Fibroblast of skin of right biceps (primary cell): ENCODE measurements around the gene FNIP2.
"Not testable (repeated sequence)": the region's sequence is repeated elsewhere in the genome, so short reads cannot be mapped to it uniquely, and the experiment has no call there.

Experiments used
- DNase-seq: peaks from one replicate; pipeline ENCODE4 v3.0.0-alpha.2; 2013

The FNIP2 gene

DNA sequence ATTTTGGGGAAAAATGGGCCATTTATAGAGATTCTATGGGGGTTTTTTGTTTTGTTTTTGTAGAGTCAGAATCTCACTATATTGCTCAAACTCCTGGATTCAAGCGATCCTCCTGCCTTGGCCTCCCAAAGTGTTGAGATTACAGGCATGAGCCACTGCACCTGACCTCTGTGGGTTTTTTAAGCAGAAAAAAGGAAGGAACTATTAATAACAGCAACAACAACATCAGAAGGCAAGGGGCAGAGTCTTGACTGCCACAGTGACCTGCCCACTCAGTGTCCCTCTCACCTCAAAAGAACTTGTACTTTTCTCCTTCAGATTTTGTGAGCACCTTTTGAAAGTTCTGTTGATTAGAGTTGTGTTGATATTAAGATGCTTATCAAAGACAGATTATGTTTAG is 48.1 kb downstream of the FNIP2 start:
- DNase-seq: no peak

DNA sequence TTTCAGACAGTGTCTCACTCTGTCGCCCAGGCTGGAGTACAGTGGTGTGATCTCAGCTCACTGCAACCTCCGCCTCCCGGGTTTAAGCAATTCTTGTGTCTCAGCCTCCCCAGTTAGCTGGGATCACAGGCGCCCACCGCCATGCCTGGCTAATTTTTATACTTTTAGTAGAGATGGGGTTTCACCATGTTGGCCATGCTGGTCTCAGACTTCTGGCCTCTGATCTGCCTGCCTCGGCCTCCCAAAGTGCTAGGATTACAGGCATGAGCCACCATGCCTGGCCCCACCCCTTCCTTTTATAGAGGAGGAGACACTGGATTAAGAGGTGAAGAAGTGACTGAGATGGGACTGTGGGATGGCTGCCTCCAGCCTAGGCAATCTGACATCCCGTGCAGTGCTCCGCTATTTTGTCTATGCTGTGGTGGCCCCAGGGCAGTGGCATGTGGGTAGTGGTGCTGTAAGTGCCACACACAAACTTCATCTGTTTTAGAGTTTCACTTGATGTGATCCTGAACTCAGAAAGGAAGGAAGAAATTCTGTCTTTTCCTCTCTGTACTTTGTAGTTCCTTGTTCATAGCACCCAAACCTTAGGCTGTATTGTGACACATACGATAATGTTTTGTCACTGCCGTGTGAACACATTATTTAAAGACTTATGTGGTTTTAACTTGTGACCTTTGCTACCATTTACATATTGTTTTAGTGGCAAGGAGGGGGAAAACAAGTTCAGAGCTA is 48.9 kb downstream of the FNIP2 start:
- DNase-seq: peak; percentile 12

DNA sequence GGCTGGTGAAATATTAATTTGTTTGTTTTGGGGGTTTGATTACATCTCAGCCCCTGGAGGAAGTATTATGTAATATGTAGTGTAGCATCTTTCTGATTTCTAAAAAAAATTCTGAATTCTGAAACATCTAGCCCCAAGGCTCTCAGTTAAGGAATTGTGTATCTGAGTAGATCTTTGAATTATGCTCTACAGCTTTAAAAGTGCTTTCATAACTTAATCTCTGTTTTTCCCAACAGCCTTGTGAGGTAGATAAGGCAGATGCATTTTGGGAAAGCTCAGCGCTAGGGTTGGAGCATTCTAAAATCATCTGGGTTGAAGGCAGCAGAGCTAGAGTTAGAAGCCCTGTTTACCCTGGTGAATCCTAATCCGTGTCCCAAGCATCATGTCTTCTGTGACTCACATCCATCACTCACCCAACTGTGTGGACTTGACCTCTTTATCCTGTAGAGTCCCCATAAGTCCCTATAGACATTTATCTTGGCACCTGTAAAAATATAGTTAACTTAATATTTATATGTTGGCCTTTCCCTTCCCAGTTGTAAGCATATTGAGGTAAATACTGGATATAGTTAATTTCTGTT is 49.8 kb downstream of the FNIP2 start:
- no peak for DNase-seq

DNA sequence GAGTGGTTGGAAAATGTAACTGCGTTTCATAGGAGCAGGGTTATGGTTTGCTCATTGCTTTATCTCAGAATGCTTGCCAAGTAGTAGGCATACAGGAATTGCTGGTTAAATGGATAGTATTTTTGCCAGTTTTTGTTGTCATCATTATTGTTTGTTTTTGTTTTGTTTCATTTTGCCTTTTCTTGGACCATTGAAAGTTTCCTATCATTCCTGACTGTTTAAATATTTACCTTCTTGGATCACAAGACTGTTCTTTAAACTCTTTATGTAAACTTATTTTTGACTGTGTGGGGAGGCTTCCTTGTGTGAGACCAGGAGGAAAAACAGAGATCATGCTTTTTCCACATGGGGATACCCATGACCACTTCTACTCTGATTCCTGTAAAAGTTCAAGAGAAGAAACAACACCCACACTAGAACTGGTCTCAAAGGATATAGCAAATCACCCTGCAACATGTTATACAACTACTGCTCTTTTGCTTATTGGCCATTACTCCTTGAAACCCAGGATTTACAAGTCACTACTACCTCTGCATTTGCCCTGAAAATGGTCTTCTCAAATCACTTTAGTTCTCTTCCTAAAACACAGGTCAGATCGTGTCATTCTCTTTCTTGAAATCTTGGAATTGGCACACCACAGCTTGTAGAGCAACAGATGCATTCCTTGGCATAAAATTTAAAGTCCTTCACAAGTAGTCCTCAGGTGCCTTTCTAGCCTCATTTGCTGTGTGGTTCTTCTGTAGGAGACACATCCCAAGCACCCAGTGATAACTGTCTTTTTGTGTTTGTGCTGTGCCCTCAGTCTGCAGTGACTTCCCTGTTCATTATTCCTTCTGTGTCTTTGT is 51.3 kb downstream of the FNIP2 start:
- DNase-seq: no peak

DNA sequence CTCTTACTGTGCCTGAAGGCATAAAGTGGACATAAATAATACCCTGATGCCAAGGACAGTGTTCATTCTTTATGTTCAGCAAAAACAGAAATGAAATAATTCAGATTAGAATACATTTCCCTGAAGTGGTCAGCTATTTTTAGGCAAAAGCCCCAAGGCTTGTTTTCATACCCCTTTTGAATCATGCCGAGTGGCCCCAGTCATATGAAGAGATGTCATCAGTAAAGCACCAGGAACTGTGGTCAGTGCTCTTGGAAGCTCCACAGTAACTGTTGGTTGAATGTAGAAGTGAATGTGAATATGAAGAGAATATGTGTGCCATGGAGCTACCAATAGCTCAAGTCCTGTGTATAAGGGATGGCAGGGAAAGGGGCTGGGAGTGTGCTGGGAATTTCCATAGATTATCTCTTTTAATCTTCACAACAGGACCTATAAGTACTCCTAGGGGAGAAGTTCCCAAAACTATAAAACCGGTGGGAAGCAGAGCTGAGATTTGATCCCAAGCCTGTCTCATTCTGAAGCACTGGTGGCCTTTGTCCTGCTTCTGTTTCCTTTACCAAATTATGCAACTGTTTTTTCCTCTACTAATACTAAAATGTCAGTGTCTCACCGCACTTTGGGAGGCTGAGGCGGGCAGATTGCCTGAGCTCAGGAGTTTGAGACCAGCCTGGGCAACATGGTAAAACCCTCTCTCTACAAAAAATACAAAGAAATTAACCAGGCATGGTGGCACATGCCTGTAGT is 52.6 kb downstream of the FNIP2 start:
- peak; percentile 26 for DNase-seq

DNA sequence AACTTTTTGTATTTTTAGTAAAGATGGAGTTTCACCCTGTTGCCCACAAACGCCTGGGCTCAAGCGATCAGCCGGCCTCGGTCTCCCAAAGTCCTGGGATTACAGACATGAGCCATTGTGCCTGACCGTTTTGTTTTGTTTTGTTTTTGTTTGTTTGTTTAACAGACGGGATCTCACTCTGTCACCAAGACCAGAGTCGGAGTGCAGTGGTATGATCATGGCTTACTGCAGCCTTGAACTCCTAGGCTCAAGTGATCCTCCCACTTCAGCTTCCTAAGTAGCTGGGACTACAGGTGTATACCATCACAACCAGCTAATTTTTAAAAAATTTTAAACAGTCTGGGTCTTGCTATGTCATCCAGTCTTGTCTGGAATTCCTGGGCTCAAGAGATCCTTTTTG is 53.5 kb downstream of the FNIP2 start:
- no peak for DNase-seq

DNA sequence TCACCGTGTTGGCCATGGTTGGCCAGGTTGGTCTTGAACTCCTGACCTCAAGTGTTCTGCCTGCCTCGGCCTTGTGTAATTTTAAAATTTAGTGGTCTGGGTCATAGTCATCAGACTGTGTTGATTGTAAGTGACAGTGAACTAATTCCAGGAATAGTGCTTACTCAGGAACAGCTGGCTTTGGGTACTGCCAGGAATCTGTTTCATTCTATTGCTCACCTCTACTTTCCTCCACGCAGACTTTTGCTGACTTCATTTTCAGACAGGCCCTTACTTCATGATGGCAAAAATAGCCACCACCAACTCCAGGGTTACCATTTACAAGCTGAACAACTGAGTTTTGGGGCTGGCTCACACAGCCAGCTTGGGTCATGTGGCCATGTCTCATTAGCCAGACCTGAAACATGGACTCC is 54.6 kb downstream of the FNIP2 start:
- DNase-seq: peak; percentile 22

DNA sequence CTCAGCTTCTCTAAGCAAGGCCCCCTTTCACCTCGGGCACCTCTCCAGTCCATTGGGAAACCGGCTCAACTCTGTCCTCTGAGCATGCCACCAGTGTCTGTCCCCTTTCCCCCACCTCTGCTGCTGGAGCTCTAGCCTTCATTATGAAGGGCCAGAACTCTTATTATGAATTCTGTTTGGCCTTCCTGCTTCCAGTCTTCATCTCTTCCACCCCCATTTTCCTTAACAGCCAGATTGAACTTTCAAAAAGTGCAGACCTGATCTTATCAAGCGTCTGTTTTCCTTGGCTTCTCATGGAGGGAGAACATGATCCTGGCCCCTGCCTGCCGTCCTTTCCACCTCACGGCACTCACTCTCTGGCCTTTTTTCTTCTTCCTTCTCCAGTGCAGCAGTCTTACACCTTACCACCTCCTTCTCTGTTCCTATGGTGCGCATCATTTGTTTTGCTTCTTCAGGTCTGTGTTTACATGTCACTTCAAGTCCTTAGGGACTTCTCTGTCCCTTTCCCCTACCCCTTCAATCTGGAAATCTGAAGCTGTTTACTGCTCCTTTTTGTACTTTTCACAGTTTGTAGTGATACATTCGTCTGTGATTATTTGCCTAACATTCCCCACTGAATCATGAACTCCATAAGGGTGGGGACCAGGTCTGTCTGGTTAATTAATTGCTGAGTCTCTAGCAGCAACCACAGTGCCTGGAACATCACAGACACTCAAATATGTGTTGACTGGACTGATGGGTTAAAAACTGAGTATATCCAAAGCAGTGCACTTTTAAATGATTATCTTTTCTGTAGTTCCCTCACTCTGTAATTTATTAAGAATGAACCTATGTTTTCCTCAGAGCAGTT is 55.8 kb downstream of the FNIP2 start:
- peak; percentile 50 for DNase-seq

DNA sequence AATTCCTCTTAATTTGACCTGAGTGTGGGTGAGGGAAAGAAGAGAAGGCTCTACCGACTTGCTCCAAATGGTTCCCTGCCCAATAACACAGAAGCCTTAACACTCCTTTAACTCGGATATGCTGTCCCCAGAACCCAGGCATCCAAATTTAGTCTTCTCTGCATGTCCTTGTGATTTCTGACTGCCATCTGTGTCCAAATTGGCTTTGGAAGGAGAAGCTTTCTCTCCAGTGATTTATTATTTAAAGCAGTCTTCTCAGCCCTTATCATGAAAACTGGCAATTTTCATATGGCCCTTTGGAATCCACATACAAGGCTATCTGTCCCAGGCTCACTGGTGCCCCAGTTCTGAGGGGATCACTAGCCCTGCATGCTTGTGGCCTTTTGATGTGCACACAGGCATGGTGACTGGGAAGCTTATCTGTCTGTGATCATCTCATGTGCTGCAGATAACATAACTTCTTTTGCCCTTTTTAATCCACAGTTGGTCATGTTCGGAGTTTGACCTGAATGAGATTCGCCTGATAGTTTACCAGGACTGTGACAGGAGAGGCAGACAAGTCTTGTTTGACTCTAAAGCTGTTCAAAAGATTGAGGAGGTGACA is 56.7 kb downstream of the FNIP2 start:
- no peak for DNase-seq

DNA sequence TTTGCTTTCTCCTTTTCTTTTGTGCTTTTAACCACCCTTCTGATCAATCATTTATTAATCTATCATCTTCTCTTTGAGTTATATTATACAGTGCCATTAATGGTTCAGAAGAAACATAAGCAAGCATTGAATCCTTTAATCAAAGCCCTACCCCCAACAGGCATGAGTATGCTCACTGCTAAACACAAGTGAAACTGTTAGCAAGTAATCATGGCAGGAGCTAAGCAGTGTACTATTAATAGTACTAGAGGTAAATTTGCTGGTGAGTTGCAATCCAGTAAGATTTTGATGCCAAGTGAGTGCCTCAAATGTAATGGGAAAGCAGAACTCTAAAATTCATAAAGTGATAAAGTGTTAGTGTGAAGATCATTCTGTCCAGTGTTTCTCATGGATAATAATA is 57.2 kb downstream of the FNIP2 start:
- no peak for DNase-seq

DNA sequence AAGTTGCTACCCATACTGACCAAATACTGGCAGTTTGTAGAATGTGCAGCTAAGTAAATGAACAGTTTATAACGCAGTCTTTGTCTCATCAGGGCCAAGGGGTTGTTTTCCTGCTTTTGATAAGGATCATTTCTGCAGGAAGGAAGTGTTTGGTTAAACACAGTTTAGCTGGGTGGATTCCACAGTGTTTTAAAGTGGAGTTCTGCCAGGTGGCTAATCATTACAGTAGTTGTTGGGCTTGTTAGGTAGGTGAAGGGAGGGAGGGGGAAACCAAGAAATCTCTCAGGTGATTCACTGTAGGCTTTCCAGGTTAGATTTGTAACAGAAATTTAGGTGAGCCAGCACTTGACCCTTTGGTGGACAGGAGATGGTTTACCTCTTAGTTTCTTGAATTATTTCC is 58.1 kb downstream of the FNIP2 start:
- DNase-seq: no peak

DNA sequence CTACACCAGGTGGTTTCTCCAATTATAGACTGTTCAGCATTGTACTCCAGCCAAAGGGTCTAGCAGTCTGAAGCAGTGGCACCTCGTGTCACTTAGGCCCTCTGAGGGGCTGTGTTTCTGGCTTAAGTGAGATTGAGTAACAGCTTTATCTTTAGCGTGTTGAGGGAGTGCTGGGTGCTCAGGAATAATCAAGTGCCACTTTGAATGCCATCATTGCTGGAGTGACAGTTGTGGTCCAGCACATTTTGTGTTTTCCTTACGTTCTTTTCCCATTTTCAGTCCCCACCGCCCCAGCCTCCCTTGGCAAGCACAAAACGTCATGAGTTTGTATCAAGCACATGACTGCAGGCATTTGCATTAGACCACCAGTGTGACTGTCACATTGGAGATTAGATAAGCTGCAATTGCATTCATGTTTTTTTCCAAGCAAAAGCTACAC is 58.7 kb downstream of the FNIP2 start:
- no peak for DNase-seq

DNA sequence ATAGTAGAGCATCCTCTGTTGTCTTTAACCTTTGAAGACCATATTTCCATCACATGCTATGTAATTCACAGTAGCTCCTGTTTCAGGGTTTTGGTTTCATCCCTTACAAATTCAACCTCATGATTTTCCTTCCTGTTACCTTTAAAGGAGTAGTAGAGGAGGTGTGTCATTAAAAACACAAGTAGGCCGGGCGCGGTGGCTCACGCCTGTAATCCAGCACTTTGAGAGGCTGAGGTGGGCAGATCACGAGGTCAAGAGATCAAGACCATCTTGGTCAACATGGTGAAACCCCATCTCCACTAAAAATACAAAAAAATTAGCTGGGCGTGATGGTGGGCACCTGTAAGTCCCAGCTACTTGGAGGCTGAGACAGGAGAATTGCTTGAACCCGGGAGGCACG is 59.3 kb downstream of the FNIP2 start:
- not testable (repeated sequence) for DNase-seq

DNA sequence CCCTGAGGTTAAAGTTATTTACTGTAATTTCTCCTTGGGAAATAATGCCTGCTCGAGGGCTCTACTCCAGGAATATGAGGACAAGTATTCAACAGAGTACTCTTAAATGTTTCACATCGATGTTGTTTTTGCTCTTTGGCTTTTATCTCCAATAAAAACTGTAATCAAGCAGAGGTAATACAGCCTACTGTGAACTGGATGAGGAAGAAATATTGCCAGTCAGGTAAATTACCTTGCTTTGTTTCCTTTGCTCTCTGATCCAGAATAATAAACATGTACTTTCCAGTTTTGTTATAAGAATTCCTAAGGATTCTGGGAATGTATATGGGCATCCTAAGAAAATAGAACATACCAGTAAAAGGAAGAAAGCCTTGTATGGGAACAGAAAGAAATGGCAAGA is 60.4 kb downstream of the FNIP2 start:
- no peak for DNase-seq

DNA sequence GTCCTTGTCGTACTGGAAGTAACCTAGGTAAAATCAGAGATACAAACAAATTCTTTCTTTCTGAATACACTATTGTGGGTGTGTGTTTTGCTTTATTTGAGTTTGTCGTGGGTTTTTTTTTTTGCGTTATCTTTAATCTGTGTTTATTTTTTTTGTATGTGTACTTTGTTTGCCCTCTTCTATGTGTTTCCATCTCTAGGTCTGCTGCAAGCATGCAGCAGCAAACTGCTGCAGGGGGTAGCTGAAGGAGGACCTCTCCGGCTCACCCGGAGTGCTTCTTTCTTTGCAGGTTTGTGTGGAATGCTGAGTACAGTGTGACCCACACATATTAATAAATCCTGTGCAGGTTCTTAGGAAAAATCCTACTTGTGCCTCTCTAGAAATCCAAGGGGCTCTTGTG is 64.8 kb downstream of the FNIP2 start:
- no peak for DNase-seq

DNA sequence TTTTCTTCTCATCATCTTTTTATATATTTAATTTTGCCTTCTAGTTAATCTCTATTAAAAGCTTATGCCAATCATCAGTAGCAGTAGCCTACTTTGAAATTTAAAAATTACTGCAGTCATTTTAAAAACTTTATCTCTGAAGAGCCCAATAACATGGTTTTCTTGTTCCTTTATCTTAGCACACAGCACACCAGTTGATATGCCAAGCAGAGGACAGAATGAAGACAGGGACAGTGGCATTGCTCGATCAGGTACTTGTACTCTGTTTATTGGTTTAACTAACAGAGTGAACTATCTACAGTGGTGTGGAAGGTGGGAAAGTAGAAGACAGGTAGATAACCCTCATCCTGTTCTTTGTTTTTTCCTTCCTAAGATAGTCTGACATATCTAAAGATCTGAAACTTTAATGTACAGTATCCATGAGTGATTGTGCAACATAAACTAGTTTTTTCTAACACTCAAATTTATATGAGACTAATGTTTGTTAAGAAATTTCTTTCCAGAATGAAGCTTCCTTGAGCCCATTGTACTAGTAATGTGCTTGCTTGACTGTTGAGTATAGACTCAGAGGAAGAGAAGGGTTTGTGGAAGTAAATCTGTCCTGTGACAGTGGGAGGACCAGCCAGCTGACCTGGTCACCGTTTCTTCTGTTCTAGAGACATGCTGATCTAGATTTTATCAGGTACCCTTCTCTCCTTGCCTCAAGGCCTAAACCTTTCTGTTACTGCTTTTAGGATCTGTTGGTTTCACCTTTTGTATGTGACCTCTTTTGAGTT is 66.6 kb downstream of the FNIP2 start:
- DNase-seq: no peak

DNA sequence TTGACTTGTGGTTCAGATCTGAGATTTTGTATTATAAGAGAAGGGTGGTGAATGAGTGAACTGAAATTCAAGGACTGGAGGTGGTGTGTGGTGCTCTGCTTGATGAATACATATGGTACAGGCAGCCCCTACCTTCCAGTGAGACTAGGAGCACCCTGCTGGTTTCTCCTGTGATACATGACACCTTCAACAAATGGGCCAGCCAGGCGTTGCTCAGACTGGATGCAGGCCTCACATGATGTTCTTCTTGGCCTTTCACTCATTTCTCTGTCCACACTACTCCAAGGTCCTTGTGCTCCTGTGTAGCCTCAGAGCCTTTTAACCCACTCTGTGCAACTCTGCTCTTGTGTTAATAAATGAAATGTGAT is 67.2 kb downstream of the FNIP2 start:
- DNase-seq: no peak

DNA sequence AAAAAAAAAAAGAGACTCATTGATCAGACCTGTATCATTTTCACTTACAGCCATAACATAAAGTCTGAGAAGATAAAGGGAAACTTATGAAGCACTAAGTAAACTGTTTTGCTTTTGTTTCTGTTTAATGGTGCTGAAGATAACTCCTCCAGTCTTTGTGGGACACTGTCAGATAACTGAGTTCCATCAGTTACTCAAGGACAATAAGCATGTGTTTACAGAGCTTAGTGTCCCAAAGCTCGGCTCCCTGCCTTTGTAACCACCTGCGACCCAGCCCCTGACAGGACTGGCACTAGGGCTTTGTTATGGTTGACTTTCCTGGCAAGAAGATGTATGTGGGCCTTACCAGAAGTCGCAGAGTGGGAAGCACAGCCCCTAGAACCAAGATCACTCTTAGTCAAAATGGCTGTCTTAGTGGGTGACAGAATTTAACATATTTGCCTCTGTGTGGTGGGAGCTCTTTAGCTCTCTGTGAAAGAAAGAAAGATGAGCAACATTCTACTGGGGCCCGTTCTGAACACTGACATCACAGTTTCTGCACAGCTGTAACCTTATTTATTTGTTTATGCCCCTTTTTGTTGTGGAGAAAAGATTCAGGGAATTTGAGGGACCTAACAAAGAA is 68.1 kb downstream of the FNIP2 start:
- DNase-seq: no peak

DNA sequence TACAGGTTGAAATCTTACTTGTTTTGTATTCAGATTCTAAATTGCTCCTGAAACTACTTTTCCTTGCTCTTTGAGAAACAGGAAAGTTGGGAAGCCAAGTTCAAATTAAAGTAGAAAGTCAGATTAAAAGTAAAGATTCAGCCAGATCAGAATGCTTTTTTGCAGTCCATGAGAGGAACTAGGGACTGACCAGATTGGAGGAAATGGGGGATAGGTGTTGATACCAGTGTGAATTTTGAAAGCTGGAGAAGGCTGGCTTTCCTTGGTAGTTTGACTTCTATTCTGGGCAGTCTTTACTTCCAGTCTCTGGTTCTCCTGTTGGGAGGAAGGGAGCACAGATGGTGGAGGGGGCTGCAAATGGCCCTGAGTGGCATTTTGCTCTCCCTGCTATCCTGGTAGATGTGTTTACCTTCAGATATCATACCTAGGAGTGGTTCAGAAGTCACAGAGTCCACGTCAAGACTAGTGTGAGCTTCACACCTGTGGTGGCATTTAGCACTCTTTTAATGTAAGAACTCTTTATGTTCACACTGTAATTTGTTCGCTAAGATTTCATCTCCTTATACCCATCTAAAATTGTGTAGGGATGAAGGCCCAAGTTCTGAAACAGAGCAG is 68.8 kb downstream of the FNIP2 start:
- DNase-seq: no peak

DNA sequence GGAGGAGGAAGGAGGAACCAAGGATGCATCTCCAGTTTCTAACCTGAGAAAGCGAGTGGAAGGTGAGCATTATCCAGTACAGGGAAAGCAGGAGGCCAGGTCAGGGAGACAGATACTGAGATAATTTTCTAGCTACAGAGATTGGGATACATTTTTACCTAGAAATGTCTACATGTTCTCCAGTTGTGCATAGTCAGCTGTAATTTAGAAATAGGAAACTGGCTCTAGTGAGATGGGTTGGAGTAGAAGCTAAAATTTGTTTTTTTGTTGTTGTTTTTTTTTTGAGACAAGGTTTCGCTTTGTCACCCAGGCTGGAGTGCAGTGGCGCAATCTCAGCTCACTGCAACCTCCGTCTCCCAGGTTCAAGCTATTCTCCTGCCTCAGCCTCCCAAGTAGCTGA is 71.3 kb downstream of the FNIP2 start:
- DNase-seq: no peak
